IMR-90 (cell line): ENCODE measurements around the gene SLC66A3. TPM values are rescaled to one million over a fixed set of nuclear protein-coding genes. Genes with fewer than 3 reads are reported as not detected.

ENCODE experiments used
- ATAC-seq: fragments of 200-7000 bp; cut with Tn5 transposase; 2 replicates; pipeline ENCODE4 v1.9.1; 2020; ENCODE audit warnings: low read depth, mild to moderate bottlenecking, moderate library complexity
- BruUV-seq: library from RNA; stranded (reverse); fragments of 400-500 nt; replicated peaks from 2 replicates; lab custom pipeline; 2021; lab: Mats Ljungman, UMichigan
- CTCF ChIA-PET: fragments of 300-600 bp; formaldehyde crosslinking; extraction: SDS; loops from one replicate; lab custom pipeline; 2021; ENCODE audit warnings: antibody characterized with exemption; lab: Yijun Ruan, JAX
- POLR2A ChIA-PET: fragments of 300-600 bp; sonication (Branson Sonifier 250); formaldehyde crosslinking; loops from one replicate; lab custom pipeline; 2022; ENCODE audit warnings: antibody characterized with exemption; ENCODE audit not compliant: unreplicated experiment; lab: Charles Lee
- DNase-seq: peaks from one replicate; pipeline ENCODE4 v3.0.0; 2013
- H2AFZ ChIP-seq: replicated peaks from 2 replicates; pipeline ENCODE3; 2013; ENCODE audit warnings: low read length, mild to moderate bottlenecking; ENCODE audit not compliant: poor library complexity
- H2AK5ac ChIP-seq: 2 replicates; pipeline ENCODE4 v1.6.1; 2013; ENCODE audit warnings: low read depth, low read length, inconsistent platforms
- H2AK9ac ChIP-seq: replicated peaks from 2 replicates; pipeline ENCODE3; 2013; ENCODE audit warnings: mild to moderate bottlenecking, low read depth, low read length, moderate library complexity; ENCODE audit not compliant: poor library complexity
- H2BK120ac ChIP-seq: 2 replicates; pipeline ENCODE4 v1.6.1; 2013; ENCODE audit warnings: low read depth, low read length, inconsistent platforms
- H2BK15ac ChIP-seq: 3 replicates; pipeline ENCODE4 v1.6.1; 2013; ENCODE audit warnings: low read depth, low read length, inconsistent platforms
- H2BK20ac ChIP-seq: 2 replicates; pipeline ENCODE4 v1.6.1; 2013; ENCODE audit warnings: low read depth, mild to moderate bottlenecking, inconsistent platforms, low read length, moderate library complexity
- H2BK5ac ChIP-seq: 2 replicates; pipeline ENCODE4 v1.6.1; 2013; ENCODE audit warnings: mild to moderate bottlenecking, low read depth, low read length, inconsistent platforms; ENCODE audit not compliant: poor library complexity, severe bottlenecking
- H3K14ac ChIP-seq: replicated peaks from 2 replicates; pipeline ENCODE4 v1.6.1; 2013; ENCODE audit warnings: low read depth, low read length, inconsistent platforms
- H3K18ac ChIP-seq: 2 replicates; pipeline ENCODE4 v1.6.1; 2013; ENCODE audit warnings: low read depth, low read length, control low read depth
- H3K23ac ChIP-seq: 2 replicates; pipeline ENCODE4 v1.6.1; 2013; ENCODE audit warnings: low read depth, low read length, inconsistent platforms
- H3K27ac ChIP-seq: 2 replicates; pipeline ENCODE4 v1.5.1; 2013; ENCODE audit warnings: mild to moderate bottlenecking, control low read depth, low read length; ENCODE audit not compliant: insufficient read depth
- H3K27me3 ChIP-seq: 2 replicates; pipeline ENCODE4 v1.6.1; 2013; ENCODE audit warnings: low read length; ENCODE audit not compliant: control insufficient read depth, insufficient read depth
- H3K36me3 ChIP-seq: 2 replicates; pipeline ENCODE4 v1.6.1; 2013; ENCODE audit warnings: low read length, mixed read lengths; ENCODE audit not compliant: control insufficient read depth, insufficient read depth
- H3K4ac ChIP-seq: 2 replicates; pipeline ENCODE4 v1.6.1; 2013; ENCODE audit warnings: low read depth, low read length, inconsistent platforms
- H3K4me1 ChIP-seq: 2 replicates; pipeline ENCODE4 v1.6.1; 2013; ENCODE audit warnings: low read length, mixed read lengths; ENCODE audit not compliant: control insufficient read depth, insufficient read depth
- H3K4me2 ChIP-seq: 2 replicates; pipeline ENCODE4 v1.6.1; 2013; ENCODE audit warnings: low read depth, mild to moderate bottlenecking, control low read depth, low read length, moderate library complexity
- H3K4me3 ChIP-seq: 2 replicates; pipeline ENCODE4 v1.5.1; 2013; ENCODE audit warnings: low read depth, mild to moderate bottlenecking, control low read depth, low read length, moderate library complexity; ENCODE audit not compliant: insufficient read depth
- H3K56ac ChIP-seq: 2 replicates; pipeline ENCODE4 v1.6.1; 2013; ENCODE audit warnings: low read length, inconsistent platforms; ENCODE audit not compliant: insufficient read depth; ENCODE audit errors: extremely low read depth
- H3K79me1 ChIP-seq, 2 experiments: 2 replicates each; pipeline ENCODE4 v1.6.1; 2013; ENCODE audit warnings: low read length in 2 of 2, inconsistent platforms in 1 of 2, low read depth in 1 of 2
- H3K9ac ChIP-seq: 2 replicates; pipeline ENCODE4 v1.6.1; 2013; ENCODE audit warnings: low read depth, low read length, control low read depth
- H3K9me1 ChIP-seq: 2 replicates; pipeline ENCODE4 v1.6.1; 2013; ENCODE audit warnings: low read length, inconsistent platforms; ENCODE audit not compliant: insufficient read depth
- H3K9me3 ChIP-seq: 2 replicates; pipeline ENCODE4 v1.6.1; 2013; ENCODE audit warnings: low read length; ENCODE audit not compliant: control insufficient read depth, insufficient read depth
- H4K20me1 ChIP-seq: 2 replicates; pipeline ENCODE4 v1.6.1; 2013; ENCODE audit warnings: low read length, inconsistent platforms; ENCODE audit not compliant: insufficient read depth
- H4K5ac ChIP-seq: 2 replicates; pipeline ENCODE4 v1.6.1; 2013; ENCODE audit warnings: mild to moderate bottlenecking, low read depth, low read length, control low read depth
- H4K8ac ChIP-seq, 2 experiments: 2 replicates each; pipeline ENCODE4 v1.6.1; 2013; ENCODE audit warnings: low read depth in 2 of 2, low read length in 2 of 2, control low read depth in 1 of 2, inconsistent platforms in 1 of 2
- H4K91ac ChIP-seq: 2 replicates; pipeline ENCODE4 v1.6.1; 2013; ENCODE audit warnings: low read depth, low read length, inconsistent platforms; ENCODE audit not compliant: insufficient read depth
- ELK1 ChIP-seq: fragments of 150-350 bp; IDR thresholded peaks from 2 replicates; pipeline ENCODE4 v1.6.1; 2016; ENCODE audit warnings: low read depth, mild to moderate bottlenecking, low read length, moderate library complexity, borderline replicate concordance
- MAFK ChIP-seq: IDR thresholded peaks from 2 replicates; pipeline ENCODE4 v1.6.1; 2012; ENCODE audit warnings: low read depth, low read length, improper control_type of control experiment
- SMC3 ChIP-seq: fragments of 150-350 bp; IDR thresholded peaks from 2 replicates; pipeline ENCODE4 v1.6.1; 2016; ENCODE audit warnings: low read depth, mild to moderate bottlenecking, antibody characterized with exemption, low read length, moderate library complexity
- WGBS, 2 experiments: methylation state at CpG; one replicate each; pipeline versions ENCODE4 v1.1.5 to v1.1.7; 2013; ENCODE audit warnings: missing lambda C conversion rate in 2 of 2; ENCODE audit not compliant: insufficient read length in 1 of 2; ENCODE audit errors: extremely low coverage in 2 of 2; 5-methylcytosine and 5-hydroxymethylcytosine counted together
- dilution Hi-C: fragments of 300-500 bp; cut with HindIII; formaldehyde crosslinking; loops from one replicate; pipeline ENCODE4 v1.14.3; 2018; ENCODE audit warnings: low sequenced_read_pairs; ENCODE audit not compliant: unreplicated experiment
- in situ Hi-C: fragments of 300-500 bp; cut with MboI; formaldehyde crosslinking; loops from 3 replicates; pipeline ENCODE4 v1.14.3; 2019; ENCODE audit warnings: low sequenced_read_pairs, inconsistent platforms, mixed read lengths
- intact Hi-C: fragments of 100-400 bp; cut with micrococcal nuclease; formaldehyde crosslinking; loops from 2 replicates; pipeline ENCODE4 v1.10.0; 2022
- polyA plus RNA-seq, 3 experiments: library from polyadenylated mRNA; depleted of rRNA; stranded (reverse); fragments of >200 nt; gene quantifications; 2 replicates each; pipeline ENCODE4 v1.2.3, GENCODE V29; 2012; ENCODE audit warnings: low replicate concordance in 1 of 3
- total RNA-seq: library from RNA; depleted of rRNA; stranded (reverse); fragments of >200 nt; gene quantifications from 2 replicates; pipeline ENCODE4 v1.2.3, GENCODE V29; 2012

Gene SLC66A3
- total and polyA plus RNA-seq, 2 of the 4 experiments (the other 2 are of a cell fraction), result 18.1 to 25.2 TPM

- H2AFZ ChIP-seq, result no peak overlapping the region
- H3K14ac ChIP-seq, result no peak overlapping the region
- in situ Hi-C loops (no loop called here), dilution Hi-C loops (no loop called here), intact Hi-C loops (no loop called here)
- no peak overlapping the region for H2AK9ac ChIP-seq
- no peak for ATAC-seq
- no peak overlapping the region for H3K4me3 ChIP-seq
- no peaks in the 10 kb centered on the region for H3K27me3 ChIP-seq
- H4K91ac ChIP-seq, result no peak overlapping the region
- no peak overlapping the region for H2AK5ac ChIP-seq
- H3K4ac ChIP-seq, result no peak overlapping the region
- no peaks in the 10 kb centered on the region for H3K9me3 ChIP-seq
- peaks cover 4% of the 10 kb centered on the region for H4K20me1 ChIP-seq
- WGBS, 2 experiments, result 100% methylated on average over 1 of the region's 3 CpGs; no CpG with 5 or more reads in 1 of the 2 experiments
- TF ChIP-seq ELK1 (no peak), SMC3 (no peak), MAFK (peak; percentile 66)
- no peak overlapping the region for H2BK15ac ChIP-seq
- H2BK20ac ChIP-seq, result no peak overlapping the region
- no peak overlapping the region for H3K23ac ChIP-seq
- peaks cover 6 to 21% of the 10 kb centered on the region in 2 experiments; a peak in 3 of 4 replicates for H3K79me1 ChIP-seq
- H3K4me1 ChIP-seq, result no peaks in the 10 kb centered on the region
- H4K5ac ChIP-seq, result no peak overlapping the region
- no peak overlapping the region for H3K56ac ChIP-seq
- CTCF ChIA-PET, result interaction anchor here (0.9 to 1.4 kb wide), 3 partner anchors 9 to 129 kb away, joined by 3 read pairs; partner anchors contain the start of gene ROCK2
- no peak overlapping the region for H3K4me2 ChIP-seq
- peaks cover 27% of the 10 kb centered on the region for H3K36me3 ChIP-seq
- POLR2A ChIA-PET, result no interaction called here
- H3K9ac ChIP-seq, result no peak overlapping the region
- no peak overlapping the region for H3K27ac ChIP-seq
- H2BK120ac ChIP-seq, result no peak overlapping the region
- no TSS peak for BruUV-seq
- H4K8ac ChIP-seq, result no peak overlapping the region
- no peak overlapping the region for H2BK5ac ChIP-seq
- DNase-seq, result no peak
- no peaks in the 10 kb centered on the region; the same call in 1 of the 2 replicates for H3K9me1 ChIP-seq
- no peak overlapping the region for H3K18ac ChIP-seq
These were observed 60.1 kb downstream of the SLC66A3 start for GRCh38 chr2:11215407-11215806.
